ENCODE data around the gene HAUS6.
"Not testable (repeated sequence)": the region's sequence is repeated elsewhere in the genome, so short reads cannot be mapped to it uniquely, and the experiment has no call there.

HAUS6 gene, protein sequence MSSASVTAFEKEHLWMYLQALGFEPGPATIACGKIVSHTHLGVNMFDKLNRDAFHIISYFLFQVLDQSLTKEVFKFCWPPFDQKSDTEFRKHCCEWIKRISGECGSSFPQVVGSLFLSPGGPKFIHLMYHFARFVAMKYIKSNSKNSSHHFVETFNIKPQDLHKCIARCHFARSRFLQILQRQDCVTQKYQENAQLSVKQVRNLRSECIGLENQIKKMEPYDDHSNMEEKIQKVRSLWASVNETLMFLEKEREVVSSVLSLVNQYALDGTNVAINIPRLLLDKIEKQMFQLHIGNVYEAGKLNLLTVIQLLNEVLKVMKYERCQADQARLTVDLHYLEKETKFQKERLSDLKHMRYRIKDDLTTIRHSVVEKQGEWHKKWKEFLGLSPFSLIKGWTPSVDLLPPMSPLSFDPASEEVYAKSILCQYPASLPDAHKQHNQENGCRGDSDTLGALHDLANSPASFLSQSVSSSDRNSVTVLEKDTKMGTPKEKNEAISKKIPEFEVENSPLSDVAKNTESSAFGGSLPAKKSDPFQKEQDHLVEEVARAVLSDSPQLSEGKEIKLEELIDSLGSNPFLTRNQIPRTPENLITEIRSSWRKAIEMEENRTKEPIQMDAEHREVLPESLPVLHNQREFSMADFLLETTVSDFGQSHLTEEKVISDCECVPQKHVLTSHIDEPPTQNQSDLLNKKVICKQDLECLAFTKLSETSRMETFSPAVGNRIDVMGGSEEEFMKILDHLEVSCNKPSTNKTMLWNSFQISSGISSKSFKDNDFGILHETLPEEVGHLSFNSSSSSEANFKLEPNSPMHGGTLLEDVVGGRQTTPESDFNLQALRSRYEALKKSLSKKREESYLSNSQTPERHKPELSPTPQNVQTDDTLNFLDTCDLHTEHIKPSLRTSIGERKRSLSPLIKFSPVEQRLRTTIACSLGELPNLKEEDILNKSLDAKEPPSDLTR

DNA sequence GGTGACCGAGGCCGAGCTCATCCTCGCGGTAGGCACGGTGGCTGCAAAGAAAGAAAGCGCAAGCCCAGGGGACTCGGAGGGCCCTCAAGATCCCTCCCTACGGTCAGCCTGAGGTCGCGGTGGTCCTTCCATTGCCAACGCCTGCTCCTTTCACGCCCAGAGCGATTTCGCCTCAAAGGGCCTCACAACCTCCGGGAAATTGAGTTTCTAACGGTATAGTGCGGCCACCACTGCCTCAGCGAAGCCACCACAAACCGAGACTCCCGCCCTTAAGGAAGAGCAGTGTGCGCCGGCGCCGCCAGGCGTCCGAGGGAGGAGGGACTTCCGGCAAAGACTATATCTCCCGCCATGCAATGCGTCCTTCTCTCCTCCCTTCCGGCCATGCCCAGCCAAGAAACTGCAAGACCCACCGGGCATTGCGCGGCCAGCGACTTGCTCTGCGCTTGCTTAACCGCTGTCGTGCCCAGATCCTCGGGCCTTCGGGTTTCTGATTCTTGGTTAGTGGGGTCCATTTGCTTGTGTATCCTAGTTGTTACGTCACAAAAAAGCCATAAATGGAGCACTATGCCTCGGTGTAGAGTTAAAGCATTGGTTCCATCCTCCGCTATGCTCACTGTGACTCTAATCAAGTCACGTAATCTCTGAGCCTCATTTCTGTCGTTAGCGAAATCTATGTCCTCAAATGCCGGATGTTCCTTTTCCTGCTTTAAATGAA, at the start of gene HAUS6:
Gene HAUS6, minus strand, starts transcription at position 274 of the 715 bp plus-strand sequence. Its CDS starts 253 bp downstream, at position 21.
- DNase-seq = peak; percentile 97

DNA sequence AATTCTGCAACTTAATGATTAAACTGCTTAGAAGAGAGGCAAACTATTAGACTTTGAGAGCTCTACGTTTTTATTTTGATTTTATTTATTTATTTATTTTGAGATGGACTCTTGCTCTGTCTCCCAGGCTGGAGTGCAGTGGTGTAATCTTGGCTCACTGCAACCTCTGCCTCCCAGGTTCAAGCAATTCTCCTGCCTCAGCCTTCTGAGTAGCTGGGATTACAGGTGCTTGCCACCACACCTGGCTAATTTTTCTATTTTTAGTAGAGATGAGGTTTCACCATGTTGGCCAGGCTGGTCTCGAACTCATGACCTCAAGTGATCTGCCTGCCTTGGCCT, 49.4 kb upstream of the HAUS6 start:
- not testable (repeated sequence) for DNase-seq

DNA sequence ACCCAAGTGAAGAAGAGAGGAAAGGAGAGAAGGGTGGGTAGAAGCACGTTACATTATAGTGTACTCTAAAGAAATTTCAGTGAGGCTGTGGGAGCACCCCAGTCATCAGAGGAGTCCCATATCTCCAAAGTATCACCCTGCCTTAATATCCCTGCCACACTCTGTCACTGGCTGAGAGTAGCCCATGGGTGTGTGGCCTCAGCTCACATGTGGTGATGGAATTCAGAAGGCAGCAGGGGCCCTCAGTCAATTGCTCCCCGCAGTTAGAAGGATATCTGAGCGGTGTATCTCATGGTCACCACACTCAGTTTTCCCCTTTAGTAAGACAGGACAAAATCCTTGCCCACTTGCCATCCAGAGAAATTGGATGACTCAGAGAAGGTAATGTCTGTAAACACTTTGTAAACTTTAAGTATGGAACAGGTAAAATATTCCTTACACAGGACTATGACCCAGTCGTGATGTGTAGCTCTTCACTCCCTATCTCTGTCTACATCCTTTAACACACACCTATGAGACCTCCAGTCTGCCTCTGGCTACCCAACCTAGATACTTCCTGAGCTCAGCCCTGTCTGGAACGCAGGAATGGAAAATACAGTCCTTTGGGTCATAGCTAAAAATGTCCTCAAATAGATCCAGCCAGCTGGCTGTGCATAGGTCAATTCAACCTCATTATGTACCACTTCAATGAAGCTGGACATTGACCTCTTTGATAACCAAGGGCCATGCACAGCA, 48.9 kb upstream of the HAUS6 start:
- no peak for DNase-seq

DNA sequence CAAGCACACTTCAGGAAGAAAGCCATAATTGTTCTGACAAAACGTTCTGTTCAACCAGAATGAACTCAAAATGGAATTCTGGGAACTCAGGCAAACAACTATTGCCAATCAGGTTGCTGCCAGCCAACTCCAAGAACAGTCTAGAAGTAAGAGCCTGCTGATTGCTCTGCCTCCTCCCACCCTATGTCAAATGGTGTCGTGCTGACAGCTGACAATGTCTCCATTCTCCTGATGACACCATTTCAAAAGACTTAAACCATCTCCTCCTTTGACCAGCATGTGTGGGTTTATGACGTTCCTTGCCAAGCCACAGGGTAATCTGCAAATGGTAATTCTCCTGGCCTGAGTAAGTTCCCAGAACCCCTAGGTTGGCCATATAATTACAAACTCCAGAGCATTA, 46.5 kb upstream of the HAUS6 start:
- DNase-seq = no peak

DNA sequence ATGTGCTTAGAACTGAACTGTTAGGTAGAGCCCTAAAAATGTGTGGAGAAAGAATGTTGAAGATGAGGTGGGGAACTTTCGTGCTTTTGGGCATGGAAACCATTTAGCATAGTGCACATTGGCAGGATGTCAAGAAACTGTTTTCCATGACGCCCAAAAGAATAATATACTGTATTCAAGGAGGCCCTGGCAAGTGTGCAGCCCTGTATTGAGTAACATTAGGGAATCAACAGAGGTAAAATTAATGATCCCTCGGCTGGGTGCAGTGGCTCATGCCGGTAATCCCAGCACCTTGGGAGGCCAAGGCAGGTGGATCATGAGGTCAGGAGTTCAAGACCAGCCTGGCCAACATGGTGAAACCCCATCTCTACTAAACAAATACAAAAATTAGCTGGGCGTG, 45.5 kb upstream of the HAUS6 start:
- no peak for DNase-seq

DNA sequence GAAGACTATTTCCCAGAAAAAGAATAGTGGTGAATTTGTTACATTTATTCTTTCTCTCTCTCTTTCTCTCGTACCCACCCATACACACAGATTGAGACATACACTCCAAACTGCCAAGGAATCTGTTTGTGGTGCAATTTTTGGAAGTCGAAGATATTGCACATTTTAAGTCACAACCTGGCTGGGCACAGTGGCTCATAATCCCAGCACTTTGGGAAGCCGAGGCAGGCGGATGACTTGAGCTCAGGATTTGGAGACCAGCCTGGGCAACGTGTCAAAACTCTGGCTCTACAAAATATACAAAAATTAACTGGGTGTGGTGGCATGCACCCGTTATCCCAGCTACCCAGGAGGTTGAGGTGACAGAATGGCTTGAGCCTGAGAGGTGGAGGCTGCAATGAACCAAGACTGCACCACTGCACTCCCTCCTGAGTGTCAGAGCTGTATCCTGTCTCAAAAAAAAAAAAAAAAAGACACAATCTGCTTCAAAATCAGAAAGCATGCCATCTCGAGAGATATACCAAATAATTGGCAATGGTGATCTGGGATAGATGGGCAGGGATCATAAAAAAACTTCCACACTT, 43.8 kb upstream of the HAUS6 start:
- DNase-seq = no peak

DNA sequence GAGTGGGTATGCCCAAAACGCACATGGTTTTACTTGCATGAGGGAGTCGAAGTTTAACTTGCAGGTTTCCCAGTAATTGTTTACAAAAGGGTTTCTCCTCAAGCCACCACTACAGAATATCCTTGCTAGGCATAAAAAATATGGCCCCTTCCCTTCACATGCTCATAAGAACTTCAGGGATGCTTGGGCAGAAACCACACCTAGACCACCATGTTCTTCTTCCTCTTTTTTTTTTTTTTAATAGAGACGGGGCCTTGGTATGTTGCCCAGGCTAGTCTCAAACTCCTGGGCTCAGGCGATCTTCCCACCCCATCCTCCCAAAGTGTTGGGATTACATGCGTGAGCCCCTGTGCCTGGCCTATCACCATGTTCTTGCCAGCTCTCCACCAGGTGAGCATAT, 43.2 kb upstream of the HAUS6 start:
- DNase-seq = no peak

DNA sequence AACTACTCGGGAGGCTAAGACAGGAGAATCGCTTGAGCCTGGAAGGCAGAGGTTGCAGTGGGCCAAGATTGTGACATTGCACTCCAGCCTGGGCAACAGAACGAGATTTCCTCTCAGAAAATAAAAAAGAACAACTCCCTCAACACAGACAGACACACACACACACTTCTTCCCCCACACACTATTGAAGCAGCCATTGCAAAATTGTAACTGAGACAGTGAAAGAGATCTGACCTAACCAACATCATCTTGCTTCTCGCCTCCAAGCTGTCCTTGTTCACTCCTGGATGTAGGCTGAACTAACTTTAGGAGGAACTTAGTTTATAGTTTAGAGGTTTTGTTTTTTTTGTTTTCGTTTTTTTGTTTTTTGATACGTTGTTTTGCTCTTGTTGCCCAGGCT, 37.6 kb upstream of the HAUS6 start:
- DNase-seq = no peak

DNA sequence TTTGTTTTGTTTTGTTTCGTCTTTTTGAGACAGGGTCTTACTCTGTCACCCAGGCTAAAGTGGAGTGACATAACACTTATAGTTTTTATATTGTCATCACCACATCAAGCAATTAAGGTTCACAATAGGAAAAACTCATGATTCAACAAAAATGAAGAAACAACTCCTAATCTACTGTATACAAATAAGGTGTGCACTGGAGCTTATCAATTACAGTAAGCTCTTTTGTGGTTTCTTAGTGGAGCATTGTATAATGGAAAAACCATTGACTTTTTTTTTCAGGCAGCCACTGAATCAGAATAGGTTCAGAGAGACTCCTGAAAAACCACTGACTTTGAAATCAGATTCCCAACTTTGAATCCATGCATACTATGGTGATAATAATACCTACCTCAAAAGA, 35.4 kb upstream of the HAUS6 start:
- DNase-seq = no peak

DNA sequence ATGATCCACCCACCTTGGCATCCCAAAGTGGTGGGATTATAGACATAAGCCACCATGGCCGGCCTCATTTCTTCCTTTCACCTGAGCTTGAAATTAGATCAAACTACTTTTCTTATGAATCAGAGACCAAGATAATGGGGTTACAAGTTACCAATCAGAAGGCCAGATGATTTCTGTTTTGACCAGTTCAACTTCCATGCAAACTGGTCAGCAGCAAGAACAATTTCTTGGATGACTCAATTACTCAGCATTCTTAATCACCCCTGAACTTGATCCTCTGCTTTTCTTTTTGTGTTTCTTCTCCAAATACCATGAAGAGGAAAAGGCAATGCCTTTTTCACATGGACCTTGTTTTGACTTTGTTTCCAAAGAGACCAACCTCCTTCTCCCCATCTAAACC, 34.6 kb upstream of the HAUS6 start:
- DNase-seq = no peak

DNA sequence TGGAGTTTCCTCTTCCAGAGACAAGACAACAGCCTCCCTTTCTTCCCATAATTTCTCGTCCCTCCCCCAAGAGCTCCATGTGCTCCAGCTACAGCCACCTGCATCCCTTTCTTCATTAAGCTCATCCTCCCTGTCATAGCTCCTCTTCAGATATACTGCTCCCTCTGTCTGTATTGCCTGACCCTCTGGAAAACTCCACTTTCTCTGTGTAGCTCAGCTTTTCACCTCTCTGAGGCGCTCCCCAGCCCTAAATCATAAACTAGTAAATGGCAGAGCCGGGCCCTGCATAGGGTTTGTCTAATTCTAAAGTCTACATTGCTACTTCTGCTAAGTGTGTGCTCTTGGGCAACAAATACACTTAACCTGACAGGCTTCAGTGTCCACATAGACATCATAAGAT, 33.4 kb upstream of the HAUS6 start:
- DNase-seq = no peak

DNA sequence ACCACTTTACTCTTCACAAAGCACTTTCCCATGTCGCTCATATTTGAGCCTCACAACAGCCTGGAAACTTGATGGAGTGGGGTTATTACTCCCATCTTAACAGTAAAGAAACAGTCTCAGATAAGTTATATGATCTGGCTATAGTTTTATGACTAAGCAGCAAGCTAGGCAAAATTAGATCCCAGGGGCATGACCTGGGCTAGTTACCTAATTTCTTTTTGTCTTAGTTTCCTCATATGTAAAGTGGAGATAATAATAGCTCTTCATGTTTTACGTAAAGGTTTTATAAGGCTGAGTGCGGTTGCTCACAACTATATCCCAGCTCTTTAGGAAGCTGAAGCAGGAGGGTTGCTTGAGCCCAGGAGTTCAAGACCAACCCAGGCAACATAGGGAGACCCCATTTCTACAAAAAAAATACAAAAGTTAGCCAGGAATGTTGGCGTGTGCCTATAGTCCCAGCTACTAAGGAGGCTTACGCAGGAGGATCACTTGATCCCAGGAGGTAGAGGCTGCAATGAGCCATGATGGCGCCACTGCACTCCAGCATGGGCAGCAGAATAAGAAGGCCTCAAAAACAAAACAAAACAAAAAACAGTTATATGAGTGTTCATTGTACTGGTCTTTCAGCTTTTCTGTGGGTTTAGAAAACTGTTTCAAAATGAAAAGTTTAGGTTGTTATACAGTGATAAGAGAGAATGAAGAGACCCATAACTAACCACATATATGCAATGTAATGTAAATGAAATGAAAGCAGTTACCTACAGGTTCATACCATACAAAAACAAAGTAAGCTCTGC, 31.0 kb upstream of the HAUS6 start:
- no peak for DNase-seq

DNA sequence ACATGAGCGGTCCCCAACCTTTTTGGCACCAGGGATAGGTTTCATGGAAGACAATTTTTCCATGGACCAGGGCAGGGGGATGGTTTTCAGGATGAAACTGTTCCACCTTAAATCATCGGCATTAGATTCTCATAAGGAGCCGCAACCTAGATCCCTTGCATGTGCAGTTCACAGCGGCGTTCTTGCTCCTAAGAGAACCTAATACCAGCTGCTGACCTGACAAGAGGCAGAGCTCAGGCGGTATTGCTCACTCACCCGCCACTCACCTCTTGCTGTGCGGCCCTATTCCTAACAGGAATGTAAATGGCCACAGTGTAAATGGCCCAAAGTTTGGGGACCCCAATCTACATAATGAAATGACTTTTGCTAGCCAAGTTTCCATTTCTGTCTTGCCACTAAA, 27.7 kb upstream of the HAUS6 start:
- DNase-seq = no peak

DNA sequence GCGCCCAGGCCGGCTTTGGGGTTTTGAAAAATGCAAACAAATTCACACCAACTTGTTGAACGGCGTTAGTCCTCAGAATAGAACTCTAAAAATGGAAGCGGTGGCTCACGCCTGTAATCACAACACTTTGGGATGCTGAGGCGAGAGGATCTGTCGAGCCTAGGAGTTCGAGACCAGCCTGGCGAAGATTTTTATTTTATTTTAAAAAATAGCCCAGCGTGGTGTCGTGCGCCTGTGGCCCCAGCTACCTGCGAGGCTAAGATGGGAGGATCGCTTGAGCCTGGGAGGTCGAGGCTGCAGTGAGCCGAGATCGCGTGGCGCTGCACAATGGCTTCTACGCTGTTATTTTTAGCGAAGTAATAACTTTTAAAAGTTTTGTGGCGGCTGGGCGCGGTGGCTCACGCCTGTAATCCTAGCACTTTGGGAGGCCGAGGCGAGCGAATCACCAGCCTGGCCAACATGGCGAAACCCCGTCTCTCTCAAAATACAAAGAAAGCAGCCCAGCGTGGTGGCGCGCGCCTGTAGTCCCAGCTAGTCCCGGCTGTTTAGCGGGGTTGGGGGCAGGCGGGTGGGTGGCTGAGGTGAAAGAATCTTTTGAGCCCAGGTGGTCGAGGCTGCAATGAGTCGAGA, 25.3 kb upstream of the HAUS6 start:
- DNase-seq = peak; percentile 20 to 43

DNA sequence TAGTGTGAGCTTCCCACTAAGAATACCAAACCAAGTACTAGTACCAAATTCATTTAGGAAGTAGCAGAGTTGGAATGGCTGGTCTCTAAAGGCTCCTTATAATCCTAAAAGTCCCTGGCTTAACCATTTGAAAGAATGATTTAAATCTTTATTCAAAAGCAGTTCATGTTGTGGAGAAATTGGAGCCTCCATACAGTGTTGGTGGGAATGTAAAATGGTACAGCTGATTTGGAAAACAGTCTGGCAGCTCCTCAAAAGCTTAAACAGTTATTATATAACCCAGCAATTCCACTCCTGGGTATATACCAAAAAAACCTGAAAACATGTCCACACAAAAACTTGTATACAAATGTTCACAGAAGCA, 21.7 kb upstream of the HAUS6 start:
- DNase-seq = no peak

DNA sequence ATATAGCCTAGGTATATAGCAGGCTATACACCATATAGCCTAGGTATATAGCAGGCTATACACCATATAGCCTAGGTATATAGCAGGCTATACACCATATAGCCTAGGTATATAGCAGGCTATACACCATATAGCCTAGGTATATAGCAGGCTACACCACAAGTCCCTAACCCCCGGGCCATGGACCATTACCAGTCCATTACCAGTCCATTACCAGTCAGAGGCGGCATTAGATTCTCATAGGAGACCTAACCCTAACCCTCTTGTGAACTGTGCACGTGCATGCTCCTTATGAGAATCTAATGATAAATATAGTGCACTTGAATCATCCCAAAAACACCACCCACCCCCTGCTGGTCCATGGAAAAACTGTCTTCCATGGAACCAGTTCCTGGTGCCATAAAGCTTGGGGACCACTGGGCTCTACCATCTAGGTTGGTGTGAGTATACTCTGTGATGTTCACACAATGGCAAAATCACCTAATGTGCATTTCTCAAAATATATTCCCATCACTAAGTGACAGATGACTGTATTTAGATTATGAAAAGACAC, 19.9 kb upstream of the HAUS6 start:
- DNase-seq = no peak

DNA sequence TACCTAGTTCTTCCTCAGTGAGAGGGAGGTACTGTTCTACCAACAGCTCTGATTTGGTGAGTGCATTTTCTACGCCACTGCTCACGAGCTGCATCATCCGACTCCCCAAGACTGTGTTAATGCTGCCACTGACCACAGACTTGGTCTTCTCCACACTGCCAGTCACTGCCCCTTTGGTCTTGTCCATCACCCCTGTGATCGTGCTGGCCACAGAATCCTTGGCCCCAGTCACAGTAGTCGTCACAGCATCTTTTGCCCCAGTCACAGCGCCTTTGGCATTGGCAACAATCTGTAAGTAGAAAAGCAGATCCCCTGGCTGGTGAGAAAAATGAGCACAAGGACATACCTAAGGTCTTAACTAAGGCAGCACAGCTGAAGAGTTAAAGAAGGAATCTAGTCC, 18.2 kb upstream of the HAUS6 start:
- no peak for DNase-seq

DNA sequence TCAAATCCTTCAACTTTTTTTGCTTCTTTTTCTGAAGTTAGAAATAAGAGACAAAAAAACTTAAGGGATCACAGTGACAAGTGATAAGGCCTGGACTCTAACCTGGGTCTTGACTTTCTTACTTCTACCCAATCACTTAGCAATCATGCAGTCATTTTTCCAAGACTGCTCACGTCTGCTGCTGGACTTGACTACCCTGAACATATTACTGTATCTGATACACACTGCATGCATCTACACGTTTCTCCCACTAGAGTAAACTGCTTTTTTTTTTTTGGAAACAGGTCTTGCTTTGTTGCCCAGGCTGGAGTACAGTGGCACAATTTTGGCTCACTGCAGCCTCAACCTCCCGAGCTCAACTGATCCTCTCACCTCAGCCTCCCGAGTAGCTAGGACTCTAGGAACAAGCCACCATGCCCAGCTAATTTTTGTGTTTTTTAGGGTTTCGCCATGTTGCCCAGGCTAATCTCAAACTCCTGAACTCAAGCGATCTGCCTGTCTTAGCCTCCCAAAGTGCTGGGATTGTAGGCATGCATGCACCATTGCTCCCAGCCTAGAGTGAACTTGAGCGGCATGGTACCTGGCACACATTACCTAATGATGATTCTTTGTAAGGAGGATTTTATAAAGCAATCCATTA, 17.2 kb upstream of the HAUS6 start:
- DNase-seq = no peak

DNA sequence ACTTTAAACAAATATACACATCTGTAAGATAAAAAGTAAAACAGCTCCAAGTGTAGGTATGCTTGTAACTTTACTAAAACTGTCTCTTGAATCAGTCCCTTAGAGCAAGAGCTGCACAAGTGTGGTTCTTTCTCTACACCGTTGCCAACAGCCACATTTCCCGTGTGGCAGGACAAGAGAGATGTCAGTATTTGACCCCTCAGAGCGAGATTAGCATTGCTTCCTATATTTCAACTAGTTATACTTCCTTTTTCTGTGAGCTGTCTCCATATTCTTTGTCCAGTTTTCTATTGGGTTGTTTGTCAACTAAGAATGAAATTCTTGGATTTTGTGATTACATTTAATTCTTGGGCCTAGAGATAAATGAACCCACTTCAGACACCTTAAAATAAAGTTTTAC, 16.5 kb upstream of the HAUS6 start:
- no peak for DNase-seq

DNA sequence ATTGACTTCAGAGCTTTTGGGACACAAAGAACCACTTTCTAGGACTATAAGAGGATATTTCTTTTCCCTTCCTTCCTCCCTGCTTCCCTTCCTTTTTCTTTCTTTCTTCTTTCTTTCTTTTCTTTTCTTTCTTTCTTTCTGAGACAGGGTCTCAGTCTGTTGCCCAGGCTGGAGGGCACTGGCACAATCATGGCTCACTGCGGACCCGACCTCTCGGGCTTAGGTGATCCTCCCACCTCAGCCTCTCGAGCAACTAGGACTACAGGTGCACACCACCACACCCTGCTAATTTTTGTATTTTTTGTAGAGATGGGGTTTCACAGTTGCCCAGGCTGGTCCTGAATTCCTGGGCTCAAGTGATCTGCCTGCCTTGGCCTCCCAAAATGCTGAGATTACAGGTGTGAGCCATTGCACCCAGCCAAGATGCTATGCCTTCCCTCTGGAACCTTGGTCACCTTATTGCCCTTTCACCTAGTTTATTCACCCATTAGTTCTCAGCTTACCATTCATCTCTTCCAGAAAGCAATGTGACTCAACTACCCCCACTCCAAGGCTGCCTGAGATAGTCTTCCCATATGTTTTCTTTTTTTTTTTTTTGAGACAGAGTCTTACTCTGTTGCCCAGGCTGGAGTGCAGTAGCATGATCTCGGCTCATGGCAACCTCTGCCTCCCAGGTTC, 14.5 kb upstream of the HAUS6 start:
- no peak for DNase-seq
